HG03432 (cell line): ENCODE measurements around the gene SEMA3D.

Experiments
- ATAC-seq: cut with Tn5 transposase; IDR thresholded peaks from one replicate; pipeline ENCODE4 v1.9.1; 2021; ENCODE audit warnings: mild to moderate bottlenecking, moderate library complexity; ENCODE audit not compliant: unreplicated experiment

SEMA3D gene

DNA sequence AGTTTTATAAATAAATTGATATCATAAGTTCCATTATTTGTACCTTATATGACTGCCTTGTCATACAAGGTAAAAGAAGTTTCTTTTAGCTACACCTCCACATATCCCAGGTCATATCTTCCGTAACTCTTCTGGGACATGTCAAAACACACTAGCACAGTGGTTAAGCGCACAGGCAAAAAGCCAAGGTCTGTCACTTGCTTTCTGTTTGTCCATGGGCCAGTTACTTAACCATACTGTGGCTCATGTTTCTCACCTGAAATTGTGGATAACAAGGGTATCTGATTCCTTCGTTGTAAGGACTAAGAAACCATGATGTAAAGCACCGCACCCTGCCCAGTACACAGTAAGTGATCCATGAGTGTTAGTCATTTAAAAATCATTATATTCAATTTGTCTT is 56.2 kb downstream of the SEMA3D start:
- ATAC-seq = no peak

GRCh38 chr7:85126383-85126782 is 60.5 kb downstream of the SEMA3D start:
- ATAC-seq = no peak

DNA sequence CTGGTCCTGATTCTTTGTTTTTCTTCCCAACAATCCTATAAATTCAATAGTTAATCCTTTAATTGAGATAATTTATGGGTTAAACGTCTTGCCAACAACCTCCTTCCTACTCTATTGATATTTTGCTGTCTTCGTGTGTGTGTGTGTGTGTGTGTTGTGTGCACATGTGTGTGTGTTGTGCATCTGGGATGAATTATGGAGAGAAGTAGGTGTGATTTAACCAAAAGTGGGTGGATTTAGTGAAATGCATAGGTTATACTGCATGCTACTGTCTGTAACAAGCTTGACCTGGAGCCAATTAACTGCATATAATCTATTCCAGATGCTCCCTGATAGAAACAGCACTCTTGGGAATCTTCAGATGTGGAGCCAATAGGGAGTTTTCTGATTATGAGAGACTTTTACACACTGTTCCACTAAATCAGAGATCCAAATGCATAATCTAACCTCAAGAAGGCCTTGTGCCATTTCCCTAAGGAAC is 61.2 kb downstream of the SEMA3D start:
- no peak for ATAC-seq

- no peak for ATAC-seq
These were observed 61.7 kb downstream of the SEMA3D start for GRCh38 chr7:85125176-85125575.

GRCh38 chr7:85119934-85120333 is 66.9 kb downstream of the SEMA3D start:
- ATAC-seq = no peak

GRCh38 chr7:85115862-85116261 is 71.0 kb downstream of the SEMA3D start:
- no peak for ATAC-seq

DNA sequence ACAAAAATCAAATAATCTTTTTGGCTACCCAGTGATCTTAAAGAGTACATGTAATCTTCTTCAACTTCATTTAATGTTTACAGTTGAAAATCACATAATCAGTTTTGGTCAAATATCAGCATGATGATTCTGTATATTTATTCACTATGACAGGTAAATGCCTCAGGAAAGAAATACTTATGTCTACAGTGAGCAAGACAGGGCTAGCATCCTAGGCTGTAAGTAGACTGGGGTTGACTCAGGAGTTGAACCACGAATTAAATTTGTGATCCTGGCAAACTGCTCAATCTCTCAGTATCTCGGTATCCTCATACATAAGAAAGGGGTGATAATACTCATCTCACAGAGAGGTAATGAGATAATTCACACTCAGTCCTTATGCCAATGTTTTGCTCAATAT is 71.8 kb downstream of the SEMA3D start:
- no peak for ATAC-seq

DNA sequence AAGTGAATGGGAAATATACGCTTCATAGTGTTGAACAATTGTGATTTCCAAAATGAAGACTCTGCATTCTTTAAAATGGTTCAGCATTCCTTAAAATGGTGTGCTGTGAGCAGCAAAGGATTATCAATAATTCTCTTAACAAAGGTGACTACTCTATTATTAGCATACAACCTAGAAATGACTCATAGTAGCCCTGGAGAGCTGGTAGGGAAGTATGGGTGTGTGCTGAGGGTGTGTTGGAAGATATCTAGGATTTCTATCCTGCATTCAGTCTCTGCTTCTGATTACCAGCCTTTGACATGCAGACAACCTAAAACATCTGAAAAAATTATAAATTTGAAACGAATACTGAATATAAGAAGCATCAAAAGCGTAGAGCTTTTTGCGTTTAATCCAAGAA is 72.5 kb downstream of the SEMA3D start:
- ATAC-seq = no peak

- ATAC-seq = no peak
These were observed 75.1 kb downstream of the SEMA3D start for GRCh38 chr7:85111761-85112160.

- no peak for ATAC-seq
These were observed 80.1 kb downstream of the SEMA3D start for GRCh38 chr7:85106719-85107118.

DNA sequence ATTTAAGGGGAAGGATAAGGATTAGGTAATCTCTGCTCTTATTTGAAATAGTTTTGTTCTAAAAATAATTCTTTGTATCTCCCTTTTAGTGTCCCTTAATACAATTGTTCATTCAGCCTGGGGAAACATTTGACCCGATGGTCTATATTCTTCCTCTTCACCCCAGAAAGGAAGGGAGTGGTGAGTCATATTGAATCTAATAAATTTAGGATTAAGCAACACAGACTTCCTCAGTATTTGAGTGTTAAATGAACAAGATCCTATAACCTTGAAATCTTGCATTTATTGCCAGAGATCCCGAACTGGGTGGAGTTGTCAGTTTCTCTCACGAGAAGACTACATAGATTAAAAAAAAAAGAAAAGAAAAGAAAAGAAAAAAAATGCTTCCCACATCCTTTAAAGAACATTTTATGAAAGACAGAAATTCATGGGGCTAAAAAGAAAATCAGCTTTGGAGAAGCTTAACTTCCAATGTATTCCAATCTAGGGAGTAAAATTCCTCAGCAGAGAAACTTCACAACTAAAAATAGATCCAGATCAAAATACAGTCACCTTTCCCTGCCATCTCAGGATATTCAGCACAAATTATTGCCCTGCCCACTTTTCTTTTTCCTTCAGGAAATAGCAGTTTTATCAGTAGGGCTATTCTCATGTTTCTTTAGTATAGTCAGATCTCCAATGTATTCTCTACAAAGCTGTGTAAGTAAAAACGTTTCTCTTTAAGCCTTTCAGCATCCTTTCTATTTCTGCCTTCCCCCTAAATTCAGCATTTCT is 82.2 kb downstream of the SEMA3D start:
- no peak for ATAC-seq

GRCh38 chr7:85103962-85104361 is 82.9 kb downstream of the SEMA3D start:
- no peak for ATAC-seq

- no peak for ATAC-seq
These were observed 83.5 kb downstream of the SEMA3D start for GRCh38 chr7:85103357-85103756.

GRCh38 chr7:85102813-85103350 is 84.0 kb downstream of the SEMA3D start:
- ATAC-seq = no peak

DNA sequence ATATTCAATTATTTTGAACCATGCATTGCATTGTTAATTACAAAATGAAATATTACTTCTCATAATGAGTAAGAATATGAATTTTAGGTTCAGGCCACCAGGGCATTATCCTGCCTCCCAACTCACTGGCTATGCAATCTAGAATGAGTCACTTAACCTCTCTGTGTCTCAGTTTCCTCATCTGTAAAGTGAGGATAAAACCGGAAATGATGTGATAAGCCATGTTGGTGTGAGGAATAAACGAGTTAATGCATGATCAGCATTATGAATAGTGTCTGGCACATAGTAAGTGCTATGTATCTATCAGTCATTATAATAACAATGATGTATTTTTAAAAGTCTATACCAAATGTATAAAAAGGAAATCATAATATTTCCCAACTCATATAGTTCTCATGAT is 85.5 kb downstream of the SEMA3D start:
- ATAC-seq = no peak

DNA sequence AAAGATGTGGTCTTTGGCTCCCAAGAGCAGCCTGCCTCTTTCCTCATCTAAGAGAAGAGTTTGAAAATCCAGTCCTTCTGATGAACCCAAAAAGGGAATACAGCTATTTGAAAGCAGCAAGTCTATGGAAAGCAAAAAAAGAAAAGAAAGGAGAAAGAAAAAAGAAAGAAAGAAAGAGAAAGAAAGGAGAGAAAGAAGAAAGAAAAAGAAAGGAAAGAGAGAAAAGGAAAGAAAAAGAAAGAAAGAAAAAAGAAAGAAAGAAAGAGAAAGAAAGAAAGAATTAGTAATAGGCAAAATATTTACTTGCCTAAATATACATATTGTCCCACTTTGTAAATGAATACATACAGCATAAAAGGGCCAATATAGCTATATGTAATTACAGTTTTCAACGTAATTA is 89.0 kb downstream of the SEMA3D start:
- ATAC-seq = no peak

DNA sequence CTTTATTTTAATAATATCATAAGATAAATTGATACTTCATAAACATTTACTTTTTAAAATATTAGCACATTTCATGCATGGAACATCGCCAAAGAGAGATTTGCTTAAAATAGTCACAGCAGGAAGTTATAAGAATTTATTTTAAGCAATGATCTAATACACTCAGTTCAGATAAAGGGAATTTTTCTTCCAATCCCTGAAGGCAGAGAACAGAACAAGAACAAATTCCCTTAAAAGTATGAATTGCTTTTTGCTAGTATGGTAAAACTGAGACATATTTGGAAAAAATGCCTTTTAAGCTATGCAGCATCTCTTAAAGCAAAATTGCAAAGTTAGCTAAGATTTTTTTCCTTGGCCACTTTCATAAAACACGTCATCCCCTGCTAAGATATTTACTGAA is 91.0 kb downstream of the SEMA3D start:
- no peak for ATAC-seq

- no peak for ATAC-seq
These were observed 91.5 kb downstream of the SEMA3D start for GRCh38 chr7:85095366-85095765.

DNA sequence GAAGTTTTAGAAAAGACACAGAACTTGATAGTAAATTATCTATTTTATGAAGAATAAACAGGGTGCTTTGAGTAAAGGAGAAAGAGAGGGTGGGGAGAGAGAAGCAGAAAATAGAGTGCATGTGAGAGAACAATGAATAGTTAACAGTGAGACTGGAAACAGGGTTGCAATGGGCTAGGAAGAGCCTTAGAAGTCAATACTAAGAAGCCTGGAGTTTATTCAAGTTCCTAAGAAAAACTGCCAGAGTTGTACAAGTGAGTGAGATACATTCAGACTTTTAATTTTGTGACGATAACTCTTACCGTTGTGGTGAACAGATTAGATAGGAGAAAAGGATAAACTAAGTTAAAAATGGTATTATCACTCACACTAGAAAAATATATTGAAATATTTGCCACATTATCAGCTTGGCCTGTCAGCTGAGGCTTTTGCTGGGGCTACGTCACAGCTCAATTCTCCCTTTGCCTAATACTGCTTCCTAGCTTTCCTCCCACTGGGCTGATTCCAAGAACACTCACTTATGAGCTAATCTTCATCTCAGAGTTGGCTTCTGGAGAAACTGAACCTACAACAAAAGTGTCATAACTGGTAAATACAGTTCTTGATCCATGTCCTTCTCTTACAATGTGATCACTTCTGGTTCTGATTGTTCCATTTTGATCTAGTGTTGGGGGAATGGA is 92.7 kb downstream of the SEMA3D start:
- ATAC-seq = no peak

DNA sequence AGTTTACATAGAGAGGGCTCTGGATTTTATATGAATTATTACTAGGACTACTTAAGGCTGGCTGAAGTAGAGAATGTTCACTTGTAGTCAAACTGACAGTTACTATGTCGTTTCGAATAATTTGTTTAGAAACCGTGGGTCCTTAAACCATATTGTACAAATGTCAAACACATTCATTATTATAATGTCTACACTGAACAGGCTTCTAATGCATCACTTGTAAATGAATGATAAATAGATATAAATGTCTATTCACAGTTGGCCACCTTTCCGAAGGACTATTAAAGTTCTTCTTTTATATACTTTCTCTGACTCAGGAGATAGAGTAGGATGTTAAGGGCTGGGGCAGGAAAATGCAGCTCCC is 95.3 kb downstream of the SEMA3D start:
- ATAC-seq = no peak

- no peak for ATAC-seq
These were observed 95.8 kb downstream of the SEMA3D start for GRCh38 chr7:85090919-85091564.

- ATAC-seq = no peak
These were observed 96.7 kb downstream of the SEMA3D start for GRCh38 chr7:85090143-85090542.
